GM21390 (cell line): ENCODE data around the gene PHYH.
"Not testable (repeated sequence)": the region's sequence is repeated elsewhere in the genome, so short reads cannot be mapped to it uniquely, and the experiment has no call there.

ENCODE experiments used
- ATAC-seq: cut with Tn5 transposase; IDR thresholded peaks from one replicate; pipeline ENCODE4 v1.9.1; 2021; ENCODE audit not compliant: unreplicated experiment

PHYH gene

DNA sequence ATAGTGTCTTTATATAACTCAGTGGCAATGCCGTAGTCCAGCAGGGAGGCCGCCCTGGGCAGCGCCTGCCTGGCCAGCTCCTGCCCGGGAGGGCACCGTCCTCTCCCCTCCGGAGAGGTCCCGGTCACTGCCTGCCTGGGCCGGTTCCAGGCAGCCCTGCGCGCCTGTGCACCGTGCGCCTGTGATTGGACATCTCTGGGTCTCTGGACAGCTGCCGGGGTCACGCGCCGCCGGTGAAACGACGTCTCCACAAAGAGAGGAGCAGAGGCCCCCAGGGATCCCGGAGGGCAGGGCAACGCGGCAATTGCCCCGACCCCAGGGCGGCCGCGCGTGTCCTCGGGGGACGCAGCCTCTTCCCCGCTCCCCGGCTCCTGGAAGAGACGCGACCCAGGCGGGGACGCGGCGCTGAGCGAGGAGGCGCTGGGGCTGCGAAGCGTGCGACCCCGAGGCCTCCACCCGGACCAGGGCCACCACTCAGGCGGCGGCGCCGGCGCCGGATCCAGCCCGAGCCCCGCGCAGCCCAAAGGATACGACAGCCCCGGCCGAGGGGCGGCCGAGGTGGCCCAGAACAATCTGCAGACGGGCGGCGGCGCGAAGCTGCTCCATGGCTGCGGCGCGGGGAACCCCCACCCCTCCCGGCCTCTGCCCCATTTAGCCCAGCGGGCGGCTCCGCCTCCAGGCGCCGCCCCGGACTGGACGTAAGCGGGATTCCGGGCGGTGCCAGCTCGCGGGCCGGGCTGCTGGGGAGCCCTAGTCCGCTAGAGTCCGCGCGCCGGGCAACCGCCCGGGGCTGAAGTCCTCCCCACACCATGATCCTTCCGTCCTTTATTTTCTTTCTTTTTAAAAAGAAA is at the start of gene PHYH:
Gene PHYH (minus strand): TSS at position 628 of the 851 bp plus-strand sequence. CDS start 22 bp downstream, at position 606.
- peak; percentile 72 for ATAC-seq

DNA sequence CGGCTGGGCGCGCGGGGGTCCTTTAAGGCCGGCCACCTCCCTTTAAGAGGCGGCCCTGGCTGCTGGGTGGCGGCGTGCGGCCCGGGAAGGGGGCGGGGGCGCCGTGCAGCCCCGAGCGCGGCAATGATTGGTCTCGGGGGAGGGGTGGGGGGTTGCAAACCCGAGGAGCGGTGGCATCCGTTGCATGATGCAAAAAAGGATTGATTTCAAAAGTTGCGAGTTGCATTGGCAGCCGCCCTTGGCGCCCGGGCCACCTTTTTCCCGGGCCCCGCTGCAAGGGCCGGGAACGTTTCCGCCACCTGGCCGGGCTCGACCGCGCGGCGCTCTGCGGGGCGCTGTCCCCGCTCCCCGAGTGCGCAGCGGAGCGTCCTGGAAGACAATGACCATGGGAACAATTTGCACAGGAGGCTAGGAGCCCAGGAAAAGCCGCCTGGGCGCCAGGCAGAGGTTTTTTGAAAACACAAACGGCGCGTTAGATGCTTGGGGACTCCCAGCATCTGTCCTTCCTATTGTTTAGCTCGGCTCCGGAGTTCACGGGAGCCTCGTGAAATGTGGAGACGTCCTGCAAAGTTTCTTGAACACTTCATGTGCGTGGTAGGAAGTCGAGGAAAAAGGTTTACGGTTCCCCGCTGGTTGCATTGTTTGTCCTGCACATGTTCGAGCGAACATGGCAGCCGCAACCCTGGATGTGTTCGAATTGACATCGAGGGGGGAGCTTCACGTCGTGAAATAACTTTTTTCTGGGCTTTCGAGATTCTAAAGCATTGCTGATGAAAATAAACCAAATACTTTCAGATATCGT is 48.6 kb upstream of the PHYH start, which contains the start of gene SEPHS1:
Gene SEPHS1 (minus strand): TSS at position 78 of the 802 bp plus-strand sequence. CDS start 3,343 bp downstream, outside the sequence.
- peak; percentile 48 for ATAC-seq

DNA sequence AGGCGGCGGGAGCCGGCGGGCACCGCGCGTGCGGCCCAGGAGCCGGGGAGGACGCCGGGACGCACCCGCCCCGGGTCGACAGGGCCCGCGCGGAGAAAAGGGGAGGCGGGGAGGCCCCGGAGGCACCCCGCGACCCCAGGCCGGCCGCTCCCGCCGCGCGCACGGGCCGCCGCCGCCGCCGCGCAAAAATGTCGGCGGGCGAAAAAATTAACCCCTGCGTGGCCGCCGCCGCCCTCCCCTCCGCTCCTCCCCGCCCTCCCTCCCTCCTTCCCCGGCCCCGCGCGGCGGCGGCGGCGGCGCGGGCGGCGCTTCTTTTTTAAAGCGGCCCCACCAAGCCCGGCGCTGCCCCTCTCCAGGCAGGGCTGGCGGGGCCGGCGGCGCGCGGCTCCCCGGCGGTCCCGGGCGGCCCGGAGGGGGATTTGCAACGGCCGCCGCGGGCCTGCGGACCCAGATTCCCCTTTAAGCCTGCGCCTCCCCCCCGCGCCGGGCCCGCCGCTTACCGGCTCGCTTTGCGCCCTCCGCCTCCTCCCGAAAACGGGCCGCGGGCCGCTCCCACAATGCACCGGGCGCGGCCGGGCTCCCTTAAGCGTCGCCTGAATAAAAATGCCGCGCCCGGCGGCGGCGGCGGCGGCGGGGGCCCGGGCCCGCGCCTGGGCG is 47.8 kb upstream of the PHYH start:
- peak; percentile 48 for ATAC-seq

DNA sequence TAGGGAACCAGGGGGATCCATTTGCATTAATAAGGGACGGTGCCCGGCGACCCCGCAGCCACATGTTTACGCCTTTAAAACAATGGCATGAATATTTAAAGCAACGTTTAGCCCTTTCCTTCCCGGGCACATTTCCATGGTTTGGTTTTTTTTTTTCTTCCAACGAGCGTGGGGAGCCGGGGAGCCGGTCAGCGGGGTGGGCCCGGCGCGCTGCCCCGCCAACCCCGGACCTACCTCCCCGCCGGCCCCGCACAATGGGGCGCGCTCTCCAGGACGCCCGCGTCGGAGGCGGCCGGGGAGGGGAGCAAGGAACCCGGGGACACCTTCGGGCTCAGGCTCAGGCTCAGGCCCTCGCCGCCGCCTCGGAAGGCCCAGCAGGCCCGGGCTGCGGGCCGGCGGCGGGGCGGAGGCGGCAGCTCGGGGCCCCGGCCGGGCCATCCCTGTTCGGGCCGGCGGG is 47.2 kb upstream of the PHYH start:
- ATAC-seq = peak; percentile 35

DNA sequence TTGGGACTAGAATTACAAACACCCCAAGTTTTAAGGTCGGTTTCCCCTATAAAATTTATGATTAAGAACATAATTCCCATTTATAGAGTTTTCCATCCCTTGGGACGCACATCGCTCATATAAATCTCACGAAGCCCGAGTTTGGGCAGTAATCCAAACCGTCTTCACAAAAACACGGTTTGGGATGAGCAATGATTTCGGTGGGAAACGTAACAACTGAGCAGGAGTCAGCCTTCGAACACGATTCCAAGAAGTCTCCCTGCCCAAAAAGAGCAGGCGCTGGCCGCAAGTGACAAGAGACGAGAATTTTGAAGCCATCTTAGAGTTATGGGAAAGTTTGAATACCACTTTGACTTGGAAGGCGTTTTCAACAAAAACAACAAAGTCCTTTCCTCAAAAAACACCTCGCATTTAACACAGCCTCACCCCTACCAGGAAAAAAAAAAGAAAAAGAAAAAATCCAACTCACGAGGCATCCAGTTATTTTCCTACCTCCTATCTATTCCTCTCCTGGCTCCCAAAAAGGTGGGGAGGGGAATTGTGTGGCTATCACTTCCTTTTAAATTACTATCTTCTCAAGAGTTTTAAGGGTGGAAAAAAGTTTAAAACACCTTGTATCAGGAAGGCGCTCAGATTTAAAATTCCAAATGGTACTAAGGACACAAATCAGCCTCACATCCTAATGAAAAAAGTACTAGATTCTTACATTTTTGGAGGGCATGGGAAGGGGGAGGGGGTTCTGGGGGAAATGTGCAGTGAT is 46.6 kb upstream of the PHYH start:
- ATAC-seq = no peak

DNA sequence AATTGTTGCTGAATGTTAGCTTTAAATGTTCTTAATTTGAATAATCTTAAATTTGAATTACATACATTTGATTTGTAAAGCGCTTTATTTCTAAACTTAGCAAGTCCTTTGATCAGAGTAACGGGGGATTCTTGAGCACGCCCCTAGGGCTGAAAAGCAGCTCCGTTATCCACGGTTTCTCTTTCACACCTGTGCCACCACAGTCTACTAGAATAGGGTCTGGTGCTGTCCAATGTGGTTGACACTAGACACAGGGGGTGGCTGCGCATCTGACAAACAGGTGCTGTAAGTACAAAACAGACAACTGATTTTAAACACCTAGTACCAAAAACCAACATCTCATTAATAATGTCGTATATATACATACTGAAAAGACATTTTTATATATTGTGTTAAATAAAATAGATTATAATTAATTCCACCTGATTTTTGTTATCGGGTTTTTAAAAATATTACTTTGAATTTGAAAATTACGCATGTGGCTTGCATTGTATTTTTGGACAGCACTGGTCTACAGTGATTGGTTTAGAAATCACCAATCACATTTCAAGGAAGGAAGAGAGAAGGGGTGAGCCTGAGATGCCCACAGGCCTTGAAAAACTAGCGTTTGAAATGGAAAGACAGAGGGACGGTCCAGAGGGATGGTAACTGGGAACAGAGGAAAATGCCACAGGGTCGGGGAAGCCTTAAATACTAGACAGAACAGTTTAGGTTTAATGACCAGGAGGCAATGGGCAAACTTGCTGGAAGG is 40.9 kb upstream of the PHYH start:
- peak; percentile 92 for ATAC-seq

DNA sequence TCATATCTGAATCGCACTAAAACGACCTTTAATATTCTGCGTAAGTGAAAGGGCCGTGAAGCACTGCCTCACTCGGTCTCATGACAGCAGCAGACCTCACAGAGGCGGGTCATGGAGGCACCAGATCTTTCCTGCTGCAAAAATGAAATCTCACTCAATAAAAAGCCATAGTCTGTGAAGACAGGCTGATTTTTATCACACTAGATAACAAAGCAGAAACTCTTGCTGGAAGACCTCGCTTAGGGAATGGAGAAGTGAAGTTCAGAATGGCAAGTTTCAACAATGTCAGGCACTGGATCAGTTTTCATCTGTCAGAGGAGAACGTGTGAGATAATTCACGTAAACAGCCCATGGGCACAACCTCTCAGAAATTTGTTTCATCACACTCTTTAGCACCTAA is 40.2 kb upstream of the PHYH start:
- ATAC-seq = no peak

DNA sequence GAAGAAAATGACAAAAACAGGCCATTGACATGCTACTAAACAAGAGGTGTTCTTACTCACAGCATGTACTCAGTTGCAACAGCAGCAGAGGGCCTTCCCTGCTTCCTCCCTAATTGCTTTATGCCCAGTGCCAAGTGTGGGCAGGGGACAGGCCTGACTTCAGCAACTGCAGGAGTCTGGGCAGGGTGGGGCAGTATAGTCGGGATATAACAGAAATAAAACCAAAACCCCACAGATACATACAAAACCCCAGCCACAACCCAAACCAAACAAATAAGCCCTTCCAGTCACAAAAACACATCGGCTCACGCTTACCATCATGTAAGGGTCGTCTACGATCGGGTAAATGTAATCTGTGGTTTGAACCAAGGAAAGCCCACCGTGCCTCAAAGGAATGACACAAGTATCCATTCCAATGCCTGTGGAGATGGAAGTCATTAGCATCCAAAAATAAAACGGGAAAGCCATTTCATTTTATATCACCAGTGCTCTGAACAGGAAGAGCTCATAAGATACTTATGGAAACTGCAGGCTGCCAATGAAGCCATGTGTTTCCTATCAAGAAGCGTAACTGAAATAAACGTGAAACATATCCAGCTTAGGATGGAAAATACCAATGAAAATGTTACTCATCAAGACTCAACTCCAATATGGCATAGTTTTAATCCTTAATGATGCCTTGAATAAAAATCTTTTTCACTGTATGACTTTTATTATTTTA is 38.7 kb upstream of the PHYH start:
- no peak for ATAC-seq

DNA sequence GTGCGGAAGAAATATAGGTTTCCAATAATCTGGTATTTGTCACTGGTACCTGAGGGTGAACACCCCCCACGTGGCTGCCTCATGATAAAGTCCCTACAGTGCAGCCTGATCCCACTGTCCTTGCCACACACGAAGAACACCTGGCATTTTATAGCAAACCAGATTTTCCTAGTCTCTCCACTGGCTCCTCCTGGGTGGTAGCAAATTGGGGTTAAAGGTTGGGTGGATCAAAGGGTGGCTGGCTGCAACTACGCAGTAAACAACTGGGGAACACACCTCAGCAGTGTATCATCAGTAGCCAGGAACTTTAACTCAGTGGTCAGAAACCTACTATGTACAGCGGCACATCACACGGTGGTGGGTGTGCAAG is 37.9 kb upstream of the PHYH start:
- no peak for ATAC-seq

DNA sequence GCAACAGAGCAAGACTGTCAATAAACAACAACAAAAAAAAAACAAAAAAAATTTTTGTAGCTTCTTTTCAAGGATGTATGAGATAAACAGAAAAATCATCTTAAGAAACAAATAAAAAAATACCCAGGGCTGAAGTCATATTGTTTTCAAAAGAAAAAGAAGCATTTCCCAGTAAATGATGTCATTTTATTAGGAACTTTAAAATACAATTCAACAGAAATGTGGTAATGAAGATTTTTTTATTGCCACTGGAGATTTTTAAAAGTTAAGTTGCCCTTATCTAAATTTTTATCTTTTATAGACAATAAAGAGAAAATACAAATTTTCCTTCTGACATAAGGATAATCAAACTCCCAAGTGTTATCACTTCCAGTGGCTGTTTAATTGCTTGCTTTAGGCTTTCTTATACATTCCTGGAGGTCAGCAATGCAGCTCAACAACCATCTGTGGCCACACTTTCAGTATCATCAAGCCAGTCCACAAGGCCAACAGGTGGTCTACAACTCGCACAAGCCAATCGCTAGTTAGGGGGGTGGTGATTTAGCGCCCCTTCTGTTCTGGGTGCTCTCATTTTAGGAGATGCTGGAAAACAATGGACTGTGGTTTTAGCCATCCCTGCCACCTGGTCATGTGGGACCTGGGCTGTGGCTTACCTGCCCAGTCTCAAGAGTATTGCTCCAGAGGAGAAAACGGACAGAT is 37.4 kb upstream of the PHYH start:
- ATAC-seq = no peak

DNA sequence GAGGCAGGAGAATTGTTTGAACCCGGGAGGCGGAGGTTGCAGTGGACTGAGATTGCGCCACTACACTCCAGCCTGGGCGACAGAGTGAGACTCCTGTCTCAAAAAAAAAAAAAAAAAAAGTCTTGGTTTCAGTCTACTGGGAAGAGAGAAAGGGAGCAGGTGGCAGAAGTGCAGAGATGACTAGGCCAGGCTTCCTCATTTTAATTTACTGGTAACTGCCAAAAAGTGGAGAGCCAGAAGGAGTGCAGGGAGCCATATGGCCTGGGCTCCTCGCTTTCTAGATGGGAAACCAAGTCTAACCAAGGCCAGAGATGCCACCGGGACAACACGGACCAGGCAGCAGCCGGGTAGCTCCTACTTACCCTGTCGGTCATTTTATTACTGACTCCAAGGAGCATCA is 36.0 kb upstream of the PHYH start:
- ATAC-seq = peak; percentile 52

DNA sequence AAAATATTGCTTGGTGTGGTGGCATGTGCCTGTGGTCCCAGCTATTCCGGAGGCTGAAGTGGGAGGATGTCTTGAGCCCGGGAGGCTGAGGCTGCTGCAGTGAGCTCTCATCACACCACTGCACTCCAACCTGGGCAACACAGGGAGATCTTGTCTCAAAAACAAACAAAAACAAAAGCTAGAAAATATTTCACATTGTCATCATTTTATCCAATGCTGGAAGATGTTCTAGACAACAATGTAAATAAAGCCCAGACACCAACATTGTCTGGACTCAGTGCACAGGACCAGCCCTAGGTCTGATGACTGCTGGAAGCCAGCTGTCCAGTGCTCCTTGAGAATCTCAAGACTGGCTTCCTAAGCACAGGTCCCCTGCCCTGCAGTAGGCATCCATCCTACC is 34.7 kb upstream of the PHYH start:
- no peak for ATAC-seq

DNA sequence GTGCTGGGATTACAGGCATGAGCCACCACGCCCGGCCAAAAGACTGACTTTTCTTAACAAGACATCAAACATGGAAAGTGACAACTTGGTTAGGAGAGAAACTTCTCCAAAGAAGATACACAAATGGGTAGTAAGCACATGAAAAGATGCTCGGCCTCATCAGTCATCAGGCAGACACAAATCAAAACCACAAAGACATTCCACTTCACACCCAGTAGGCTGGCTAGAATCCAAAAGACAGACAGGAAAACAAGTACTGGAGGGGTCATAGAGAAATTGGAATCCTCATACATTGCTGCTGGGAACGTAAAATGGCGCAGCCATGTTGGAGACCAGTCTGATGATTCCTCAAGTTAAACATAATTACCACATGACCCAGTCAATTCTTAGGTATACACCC is 31.8 kb upstream of the PHYH start:
- no peak for ATAC-seq

DNA sequence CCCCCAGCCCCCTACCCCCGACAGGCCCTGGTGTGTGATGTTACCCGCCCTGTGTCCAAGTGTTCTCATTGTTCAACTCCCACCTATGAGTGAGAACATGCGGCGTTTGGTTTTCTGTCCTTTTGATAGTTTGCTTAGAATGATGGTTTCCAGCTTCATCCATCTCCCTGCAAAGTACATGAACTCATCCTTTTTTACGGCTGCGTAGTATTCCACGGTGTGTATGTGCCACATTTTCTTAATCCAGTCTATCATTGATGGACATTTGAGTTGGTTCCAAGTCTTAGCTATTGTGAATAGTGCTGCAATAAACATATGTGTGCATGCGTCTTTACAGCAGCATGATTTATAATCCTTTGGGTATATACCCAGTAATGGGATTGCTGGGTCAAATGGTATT is 31.1 kb upstream of the PHYH start:
- ATAC-seq = not testable (repeated sequence)

DNA sequence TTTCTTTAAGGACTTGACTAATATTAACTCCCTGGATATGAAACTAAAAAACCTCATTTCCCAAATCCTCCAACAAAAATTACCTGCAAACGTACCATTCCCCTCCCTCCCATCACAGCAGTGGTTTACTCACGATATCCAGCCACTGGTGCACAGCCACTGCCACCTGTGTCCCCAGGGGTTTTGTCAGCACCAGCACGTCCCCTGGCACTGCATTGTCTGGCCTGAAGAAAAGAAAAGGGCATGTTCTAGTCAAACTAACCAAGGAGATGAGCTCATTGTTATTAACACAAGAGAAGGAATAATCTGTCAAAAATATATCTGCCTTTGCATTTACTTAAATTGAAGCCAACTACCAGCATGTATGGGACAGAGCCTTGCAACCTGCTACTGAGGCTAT is 29.7 kb upstream of the PHYH start:
- ATAC-seq = no peak

DNA sequence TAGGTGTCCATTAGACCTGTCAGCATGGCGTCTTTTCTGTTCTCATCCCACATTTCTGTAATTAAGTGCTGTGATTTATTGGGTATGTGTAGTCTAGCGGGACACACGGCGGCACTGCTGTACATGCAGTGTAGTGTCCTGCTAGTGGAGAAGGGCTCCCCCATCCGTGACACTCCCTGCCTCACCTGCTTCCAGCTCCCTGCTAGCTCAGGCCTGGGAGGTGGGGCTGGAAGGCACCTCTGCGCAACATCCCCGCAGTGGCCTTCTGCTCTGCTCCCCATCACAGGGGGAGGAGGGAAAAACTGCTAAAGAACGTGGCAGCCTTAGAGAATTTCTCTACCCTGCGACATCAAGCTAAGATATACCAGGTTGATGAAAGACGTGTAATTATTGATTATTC is 28.7 kb upstream of the PHYH start:
- ATAC-seq = no peak

DNA sequence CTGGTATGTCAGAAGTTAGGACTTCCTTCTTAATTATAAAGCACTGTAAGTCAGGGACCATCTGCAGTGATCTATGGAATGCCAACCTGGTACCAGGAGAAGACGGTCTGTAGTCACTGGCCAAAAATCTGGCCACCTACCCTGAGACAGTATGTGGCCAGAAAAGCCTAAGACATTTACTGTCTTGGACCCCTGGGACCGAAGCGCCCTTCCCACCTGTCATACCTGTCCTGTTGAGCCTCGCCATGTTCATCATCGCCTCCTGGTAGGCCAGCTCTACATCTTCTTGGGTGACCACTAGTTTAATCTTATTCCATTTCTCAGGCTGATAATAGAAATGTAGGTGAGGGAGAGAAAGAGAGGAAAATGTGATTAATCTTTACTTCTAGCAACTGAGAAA is 28.3 kb upstream of the PHYH start:
- ATAC-seq = no peak

DNA sequence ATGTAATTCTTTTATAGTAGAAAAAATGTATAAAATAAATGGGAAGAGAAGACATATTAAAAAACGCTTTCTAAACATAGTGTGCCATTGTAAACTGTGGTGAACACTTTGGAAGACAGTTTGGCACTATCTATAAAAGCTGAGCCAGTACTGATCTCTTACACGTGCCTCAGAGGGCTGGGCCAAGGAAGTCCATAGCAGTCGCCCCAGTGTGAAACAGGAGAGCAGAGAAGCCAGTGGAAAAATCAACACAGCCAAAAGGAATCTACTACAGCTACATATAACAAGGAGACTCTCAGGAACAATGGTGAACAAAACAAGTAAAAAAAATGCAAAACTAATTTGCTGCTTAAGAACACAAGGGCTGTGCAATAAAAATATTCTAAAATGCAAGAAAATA is 27.7 kb upstream of the PHYH start:
- no peak for ATAC-seq

DNA sequence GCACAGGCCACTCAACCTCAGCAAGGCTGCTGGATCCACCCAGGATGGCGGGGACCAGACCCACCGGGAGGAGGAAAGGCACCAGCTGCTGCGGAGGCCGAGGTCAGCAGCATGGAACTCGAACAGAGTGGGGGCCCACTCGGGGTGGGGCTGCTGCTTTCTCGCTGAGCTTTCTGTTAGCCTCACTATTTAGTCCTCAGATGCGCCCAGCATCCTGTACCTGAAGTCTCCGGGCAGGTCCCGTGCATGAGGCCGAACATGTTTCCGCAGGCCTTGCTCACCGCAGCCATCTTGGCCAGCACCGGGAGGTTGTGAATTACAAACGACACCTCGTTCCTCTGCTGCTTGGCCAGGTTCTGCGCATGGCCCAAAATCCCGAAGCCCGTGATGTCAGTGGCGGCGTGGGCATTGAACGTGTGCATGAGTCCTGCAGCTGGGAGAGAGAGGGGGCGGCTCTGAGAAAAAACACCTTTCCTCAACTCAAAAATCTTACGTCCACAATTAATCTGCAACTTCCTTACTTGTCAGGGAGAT is 22.8 kb upstream of the PHYH start:
- ATAC-seq = no peak
